Activated CD4-positive, alpha-beta T cell treated with anti-CD3 and anti-CD28 coated beads for 36 hours (primary cell): ENCODE results near the gene NKD2. TPM values are rescaled to one million over a fixed set of nuclear protein-coding genes. Genes with fewer than 3 reads are reported as not detected.

ENCODE experiments used
- ATAC-seq: fragments of 200-7000 bp; cut with Tn5 transposase; one replicate; pipeline ENCODE4 v1.10.0; 2021; ENCODE audit warnings: mild to moderate bottlenecking, moderate library complexity
- CTCF ChIA-PET: fragments of 350-600 bp; sonication (Branson Sonifier 250); formaldehyde crosslinking; loops from one replicate; lab custom pipeline; 2021; ENCODE audit warnings: antibody characterized with exemption; lab: Charles Lee
- POLR2A ChIA-PET: fragments of 350-600 bp; sonication (Branson Sonifier 250); formaldehyde crosslinking; loops from one replicate; lab custom pipeline; 2021; ENCODE audit warnings: antibody characterized with exemption, inconsistent platforms; lab: Charles Lee
- DNase-seq: peaks from one replicate; pipeline ENCODE4 v3.0.0-alpha.2; 2020
- H3K27ac Mint-ChIP-seq: one replicate; pipeline ENCODE4 v1.8.0; 2021; ENCODE audit warnings: mixed read lengths
- H3K27me3 Mint-ChIP-seq: one replicate; pipeline ENCODE4 v1.8.0; 2021; ENCODE audit warnings: mixed read lengths
- H3K36me3 Mint-ChIP-seq: one replicate; pipeline ENCODE4 v1.8.0; 2021; ENCODE audit warnings: low read depth, mixed read lengths
- H3K4me1 Mint-ChIP-seq: one replicate; pipeline ENCODE4 v1.8.0; 2021; ENCODE audit warnings: mixed read lengths
- H3K4me3 Mint-ChIP-seq: one replicate; pipeline ENCODE4 v1.8.0; 2021; ENCODE audit warnings: mild to moderate bottlenecking, moderate library complexity, mixed read lengths
- H3K9me3 Mint-ChIP-seq: one replicate; pipeline ENCODE4 v1.8.0; 2021; ENCODE audit warnings: low read depth, mixed read lengths
- intact Hi-C, 2 experiments: fragments of 100-400 bp; cut with DNase I in 1 of 2; cut with micrococcal nuclease in 1 of 2; formaldehyde crosslinking; loops; one replicate each; pipeline versions ENCODE4 v1.14.2 to v1.15.1; 2022 to 2024; cut with DNase I, micrococcal nuclease
- total RNA-seq, 2 experiments: library from RNA; stranded (reverse); gene quantifications; one replicate each; pipeline ENCODE4 v1.2.3, GENCODE V29; 2021

The NKD2 gene
- total RNA-seq, 2 experiments from 2014 or later, result 0.86 to 1.1 TPM

DNA sequence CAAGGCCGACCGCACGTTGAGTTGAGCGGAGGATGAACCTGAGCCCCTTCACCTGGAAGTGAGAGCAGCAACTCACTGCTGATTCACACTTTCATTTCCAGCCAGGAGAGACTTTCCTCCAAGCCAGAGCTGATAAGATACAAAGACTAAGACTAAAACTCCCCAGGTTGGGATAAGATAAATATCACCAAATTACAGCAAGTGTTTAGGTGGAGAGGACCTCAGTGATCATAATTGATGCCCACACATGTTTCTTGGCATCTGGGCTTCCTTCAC lies 6.4 kb upstream of the NKD2 start:
- Mint-ChIP-seq H3K27me3 (peaks cover 16% of the 10 kb centered on the region), H3K4me1 (peaks cover 24% of the 10 kb centered on the region), H3K36me3 (no peaks in the 10 kb centered on the region), H3K27ac (no peak overlapping the region), H3K9me3 (no peaks in the 10 kb centered on the region), H3K4me3 (no peak overlapping the region)
- DNase-seq (no peak), ATAC-seq (no peak)
- ChIA-PET POLR2A (no interaction called here), CTCF (interaction anchor here (0.6 to 1.2 kb wide), 2 partner anchors 46 to 653 kb away, joined by 3 to 4 read pairs; no protein-coding TSS in a partner anchor)
- intact Hi-C loops, result loop anchor here in 1 of 2 experiments (10.0 kb wide), 1 partner anchor 47 kb away; no protein-coding TSS in a partner anchor

DNA sequence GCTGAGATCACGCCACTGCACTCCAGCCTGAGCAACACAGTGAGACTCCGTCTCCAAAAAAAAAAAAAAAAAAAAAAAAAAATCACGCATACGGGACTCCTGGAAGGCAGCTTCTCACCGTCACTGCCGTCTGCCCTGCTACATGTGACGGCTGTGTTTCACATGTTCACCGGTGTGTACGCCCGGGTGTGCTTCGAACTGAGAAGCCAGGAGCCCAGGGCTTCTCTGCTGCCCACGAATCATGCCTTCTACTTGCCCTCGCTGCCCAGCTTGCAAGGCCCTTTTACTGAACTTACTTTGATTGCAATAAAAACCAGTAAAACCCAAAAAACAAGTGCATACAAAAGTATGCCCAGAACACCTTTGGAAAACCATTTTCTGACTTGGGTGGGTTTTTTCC lies 5.8 kb upstream of the NKD2 start:
- intact Hi-C loops, result loop anchor here in 1 of 2 experiments (10.0 kb wide), 1 partner anchor 48 kb away; no protein-coding TSS in a partner anchor
- ChIA-PET CTCF (no interaction called here), POLR2A (no interaction called here)
- H3K36me3 Mint-ChIP-seq, result no peaks in the 10 kb centered on the region
- H3K4me1 Mint-ChIP-seq, result peaks cover 21% of the 10 kb centered on the region
- no peak overlapping the region for H3K4me3 Mint-ChIP-seq
- H3K27ac Mint-ChIP-seq, result no peak overlapping the region
- H3K27me3 Mint-ChIP-seq, result peaks cover 17% of the 10 kb centered on the region
- no peak for DNase-seq
- no peaks in the 10 kb centered on the region for H3K9me3 Mint-ChIP-seq
- no peak for ATAC-seq

DNA sequence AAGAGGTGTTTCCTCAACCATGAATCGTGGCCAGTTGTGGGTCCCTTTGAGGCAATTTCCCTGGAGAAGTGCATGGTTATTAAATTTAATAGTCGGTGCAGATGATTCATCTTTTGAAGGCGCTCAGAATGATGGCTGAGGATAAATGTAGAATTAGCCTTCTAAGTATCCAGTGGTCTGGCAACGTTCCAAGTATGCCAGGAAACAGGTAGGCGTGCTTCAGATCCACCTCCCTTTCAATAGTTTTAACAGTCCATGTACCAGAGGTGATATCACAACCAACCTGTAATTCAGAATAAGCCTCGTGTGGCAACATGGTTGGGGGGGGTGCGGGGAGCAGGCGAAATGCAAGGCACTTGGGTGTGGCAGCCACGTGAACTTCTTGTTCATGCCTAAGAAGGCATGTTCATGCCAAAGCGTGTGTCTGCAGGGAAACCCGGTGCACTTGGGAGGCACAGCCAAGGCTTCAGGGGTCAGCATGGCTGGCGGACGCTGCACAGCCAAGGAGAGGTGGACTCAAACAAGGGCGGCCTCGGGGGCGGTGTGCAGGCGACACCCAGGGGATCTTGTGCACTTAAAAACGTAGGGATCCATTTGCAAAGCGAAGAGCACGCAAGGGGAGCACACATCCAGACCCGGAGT lies 5.2 kb upstream of the NKD2 start:
- Mint-ChIP-seq H3K36me3 (no peaks in the 10 kb centered on the region), H3K9me3 (no peaks in the 10 kb centered on the region), H3K4me3 (peak overlapping the region; percentile 16), H3K27me3 (peaks cover 20% of the 10 kb centered on the region), H3K27ac (no peak overlapping the region), H3K4me1 (peaks cover 21% of the 10 kb centered on the region)
- peak; percentile 18 for ATAC-seq
- intact Hi-C loops, result loop anchor here in 1 of 2 experiments (10.0 kb wide), 1 partner anchor 49 kb away; no protein-coding TSS in a partner anchor
- CTCF ChIA-PET, result no interaction called here
- peak; percentile 47 for DNase-seq
- POLR2A ChIA-PET, result no interaction called here

DNA sequence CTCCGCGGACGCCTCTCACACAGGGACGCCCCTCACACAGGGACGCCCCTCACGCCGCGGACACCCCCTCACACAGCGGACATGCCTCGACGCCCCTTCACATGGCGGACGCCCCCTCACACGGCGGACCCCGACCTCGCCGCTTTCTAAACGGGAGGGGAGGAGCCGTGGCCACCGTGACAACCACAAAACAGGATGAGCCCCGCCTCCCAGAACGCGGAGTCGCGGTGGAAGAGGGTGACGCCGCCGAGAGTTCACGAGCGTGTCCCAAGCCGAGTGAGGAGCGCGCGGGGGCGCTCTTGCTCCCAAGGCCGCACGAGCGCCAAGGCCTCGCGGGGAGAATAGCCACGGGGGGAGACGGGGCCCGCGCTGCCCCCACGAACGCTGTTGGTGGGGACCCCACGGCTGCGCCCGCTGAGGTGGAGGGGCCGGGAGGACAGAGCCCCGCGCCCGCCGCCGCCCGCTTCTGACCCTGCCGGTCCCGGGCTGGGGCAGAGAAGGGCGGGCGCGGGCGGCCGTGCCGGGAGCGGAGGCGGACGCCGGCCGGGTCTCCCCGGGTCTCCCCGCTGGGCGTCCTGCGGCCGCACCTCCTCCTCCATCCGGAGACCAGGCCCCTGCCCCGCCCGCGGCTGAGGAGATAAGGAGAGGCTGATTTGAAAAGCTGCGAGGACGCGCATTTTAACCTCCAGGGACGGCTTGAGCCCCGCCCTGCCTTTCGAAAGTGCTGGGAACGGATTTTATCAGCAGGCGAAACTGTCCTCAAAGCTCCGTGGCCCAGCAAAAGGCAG lies 3.9 kb upstream of the NKD2 start:
- ChIA-PET CTCF (interaction anchor here (1.5 kb wide), 1 partner anchor 72 kb away, joined by 5 read pairs; no protein-coding TSS in a partner anchor), POLR2A (interaction anchor here (0.8 kb wide), 1 partner anchor 69 kb away, joined by 3 read pairs; no protein-coding TSS in a partner anchor)
- no peaks in the 10 kb centered on the region for H3K36me3 Mint-ChIP-seq
- DNase-seq (peak; percentile 74), ATAC-seq (peak; percentile 56)
- peaks cover 21% of the 10 kb centered on the region for H3K4me1 Mint-ChIP-seq
- intact Hi-C loops, result loop anchor here in 1 of 2 experiments (10.0 kb wide), 1 partner anchor 50 kb away; no protein-coding TSS in a partner anchor
- H3K27me3 Mint-ChIP-seq, result peaks cover 22% of the 10 kb centered on the region
- H3K9me3 Mint-ChIP-seq, result no peaks in the 10 kb centered on the region
- peak overlapping the region; percentile 52 for H3K4me3 Mint-ChIP-seq
- no peak overlapping the region for H3K27ac Mint-ChIP-seq

DNA sequence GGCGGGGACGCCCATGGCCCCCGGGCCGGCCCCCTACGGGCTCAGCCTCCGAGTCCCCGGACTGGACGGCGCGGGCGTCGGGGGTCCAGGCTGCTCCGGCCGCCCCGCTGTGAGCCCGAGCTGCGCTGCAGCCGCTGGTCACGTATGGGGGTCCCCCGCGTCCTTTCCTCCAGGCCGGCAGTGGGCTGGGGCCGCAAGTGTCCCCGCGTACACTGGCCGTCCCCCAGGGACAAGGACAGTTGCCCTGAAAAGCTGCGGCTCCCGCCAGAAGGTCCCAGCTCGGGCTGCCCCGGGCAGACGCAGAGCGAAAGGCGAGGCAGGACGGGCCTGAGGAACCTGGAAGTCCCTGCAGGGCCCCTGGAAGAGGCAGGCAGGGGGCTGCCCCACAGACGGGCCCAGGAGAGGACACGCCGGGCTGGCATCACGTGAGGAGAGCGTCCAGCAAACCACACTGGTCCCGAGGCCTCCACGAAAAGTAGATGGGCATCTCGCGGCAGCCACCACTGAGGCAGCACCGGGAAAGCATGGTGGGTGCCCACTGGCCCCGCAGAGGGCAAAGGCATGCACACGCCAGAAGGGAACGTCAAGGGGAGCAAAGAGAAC lies 3.3 kb upstream of the NKD2 start:
- POLR2A ChIA-PET, result interaction anchor here (0.8 kb wide), 1 partner anchor 70 kb away, joined by 3 read pairs; no protein-coding TSS in a partner anchor
- H3K27me3 Mint-ChIP-seq, result peaks cover 29% of the 10 kb centered on the region
- H3K4me1 Mint-ChIP-seq, result peaks cover 24% of the 10 kb centered on the region
- ATAC-seq, result no peak
- no peak overlapping the region for H3K27ac Mint-ChIP-seq
- H3K9me3 Mint-ChIP-seq, result no peaks in the 10 kb centered on the region
- no peak overlapping the region for H3K4me3 Mint-ChIP-seq
- no peak for DNase-seq
- no peaks in the 10 kb centered on the region for H3K36me3 Mint-ChIP-seq
- CTCF ChIA-PET, result interaction anchor here (0.6 to 1.5 kb wide), 2 partner anchors 73 to 82 kb away, joined by 3 to 5 read pairs; no protein-coding TSS in a partner anchor
- intact Hi-C loops, result loop anchor here in 1 of 2 experiments (10.0 kb wide), 1 partner anchor 51 kb away; no protein-coding TSS in a partner anchor

DNA sequence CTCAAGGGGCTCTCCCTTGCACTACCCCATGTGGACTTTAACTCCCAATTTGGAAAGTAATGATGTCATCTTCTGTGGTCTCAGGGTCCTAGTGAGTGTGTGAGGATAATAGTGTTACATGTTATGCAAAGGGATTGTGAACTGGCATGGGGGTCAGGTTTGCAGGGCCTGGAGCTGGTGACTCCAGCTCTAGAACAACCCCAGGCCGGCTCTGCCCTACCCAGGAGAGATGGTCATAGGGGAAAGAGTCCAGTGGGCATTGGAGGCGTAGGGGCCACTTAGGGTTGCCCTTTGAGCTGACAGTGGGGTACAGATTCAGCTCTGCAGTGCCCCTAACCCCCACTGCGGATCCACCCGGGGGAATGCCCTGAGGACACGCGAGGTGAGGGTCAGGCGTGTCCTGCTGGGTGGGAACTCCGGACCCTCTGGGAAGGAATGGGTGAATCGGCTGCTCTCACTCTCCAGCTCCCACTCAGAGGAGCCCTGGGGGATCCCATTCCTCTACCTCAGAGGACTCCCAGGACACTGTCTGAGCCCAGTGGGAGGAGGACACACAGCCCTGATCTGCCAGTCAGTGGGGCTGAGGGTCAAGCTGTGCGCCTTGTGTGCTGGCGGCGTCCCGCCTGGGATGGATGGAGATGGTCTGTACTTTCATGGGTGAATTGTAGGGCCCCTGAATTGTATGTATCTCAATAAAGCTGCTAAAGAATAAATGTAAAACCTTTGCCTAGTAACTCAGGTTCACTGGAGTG lies 2.5 kb upstream of the NKD2 start:
- POLR2A ChIA-PET, result no interaction called here
- intact Hi-C loops, result loop anchor here in 1 of 2 experiments (10.0 kb wide), 1 partner anchor 51 kb away; no protein-coding TSS in a partner anchor
- DNase-seq (no peak), ATAC-seq (no peak)
- Mint-ChIP-seq H3K9me3 (no peaks in the 10 kb centered on the region), H3K36me3 (no peaks in the 10 kb centered on the region), H3K4me1 (peaks cover 24% of the 10 kb centered on the region), H3K4me3 (no peak overlapping the region), H3K27me3 (peaks cover 34% of the 10 kb centered on the region), H3K27ac (no peak overlapping the region)
- CTCF ChIA-PET, result interaction anchor here (0.6 to 1.5 kb wide), 3 partner anchors 74 to 83 kb away, joined by 3 to 5 read pairs (median 3); no protein-coding TSS in a partner anchor

DNA sequence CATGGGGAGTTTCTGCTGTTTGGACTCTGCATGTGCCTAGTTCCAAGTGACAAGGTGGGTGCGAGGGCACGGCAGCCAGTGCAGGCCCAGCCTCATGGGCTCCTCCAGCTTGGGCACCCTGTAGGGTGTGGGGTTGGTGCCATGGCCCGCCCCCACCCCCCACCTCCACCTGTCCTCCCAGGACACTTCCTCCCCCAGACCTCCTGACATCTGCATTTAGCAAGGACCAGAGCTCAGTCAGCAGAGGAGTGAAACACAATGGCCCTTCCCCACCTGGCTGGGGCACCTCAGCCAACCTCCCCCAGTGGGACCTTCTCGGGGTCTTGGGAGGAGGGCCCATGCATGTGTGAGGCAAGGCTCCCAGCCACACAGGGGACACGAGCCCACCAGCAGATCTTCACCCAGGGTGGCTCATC lies 1.9 kb upstream of the NKD2 start:
- H3K27ac Mint-ChIP-seq, result no peak overlapping the region
- DNase-seq, result no peak
- no peak overlapping the region for H3K4me3 Mint-ChIP-seq
- no peaks in the 10 kb centered on the region for H3K36me3 Mint-ChIP-seq
- no peak for ATAC-seq
- peaks cover 24% of the 10 kb centered on the region for H3K4me1 Mint-ChIP-seq
- peaks cover 40% of the 10 kb centered on the region for H3K27me3 Mint-ChIP-seq
- ChIA-PET POLR2A (no interaction called here), CTCF (interaction anchor here (1.0 to 1.5 kb wide), 3 partner anchors 16 to 83 kb away, joined by 3 to 8 read pairs (median 3); no protein-coding TSS in a partner anchor)
- no peaks in the 10 kb centered on the region for H3K9me3 Mint-ChIP-seq
- intact Hi-C loops, result loop anchor here in 1 of 2 experiments (10.0 kb wide), 1 partner anchor 52 kb away; no protein-coding TSS in a partner anchor

DNA sequence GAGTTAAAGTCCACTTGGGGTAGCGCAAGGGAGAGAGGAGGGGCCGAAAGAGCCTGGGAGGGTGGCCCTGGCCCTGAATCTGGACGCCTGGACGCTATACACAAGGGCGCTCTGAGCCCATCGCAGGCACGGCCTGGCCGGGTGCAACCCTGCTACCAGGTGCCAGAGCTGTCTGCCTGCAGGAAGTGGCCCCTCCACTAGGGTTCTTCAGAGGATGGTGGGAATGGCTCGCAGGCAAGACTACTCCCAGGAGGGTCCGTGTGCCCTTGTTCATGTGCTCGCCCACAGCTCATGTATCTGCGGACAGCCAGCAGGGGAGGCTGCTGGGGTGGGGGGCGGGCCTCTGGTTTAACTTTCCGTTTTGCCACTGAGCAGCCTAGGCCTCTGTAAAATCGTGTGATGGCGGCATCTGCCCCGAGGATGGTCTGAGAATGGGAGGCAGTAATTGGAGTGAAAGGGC lies 1.4 kb upstream of the NKD2 start:
- no peak for DNase-seq
- ATAC-seq, result no peak
- intact Hi-C loops, result loop anchor here in 1 of 2 experiments (10.0 kb wide), 1 partner anchor 52 kb away; no protein-coding TSS in a partner anchor
- Mint-ChIP-seq H3K27me3 (peaks cover 45% of the 10 kb centered on the region), H3K36me3 (no peaks in the 10 kb centered on the region), H3K4me1 (peaks cover 21% of the 10 kb centered on the region), H3K9me3 (no peaks in the 10 kb centered on the region), H3K27ac (no peak overlapping the region), H3K4me3 (no peak overlapping the region)
- ChIA-PET CTCF (interaction anchor here (1.0 to 1.5 kb wide), 3 partner anchors 16 to 84 kb away, joined by 3 to 8 read pairs (median 3); no protein-coding TSS in a partner anchor), POLR2A (no interaction called here)

DNA sequence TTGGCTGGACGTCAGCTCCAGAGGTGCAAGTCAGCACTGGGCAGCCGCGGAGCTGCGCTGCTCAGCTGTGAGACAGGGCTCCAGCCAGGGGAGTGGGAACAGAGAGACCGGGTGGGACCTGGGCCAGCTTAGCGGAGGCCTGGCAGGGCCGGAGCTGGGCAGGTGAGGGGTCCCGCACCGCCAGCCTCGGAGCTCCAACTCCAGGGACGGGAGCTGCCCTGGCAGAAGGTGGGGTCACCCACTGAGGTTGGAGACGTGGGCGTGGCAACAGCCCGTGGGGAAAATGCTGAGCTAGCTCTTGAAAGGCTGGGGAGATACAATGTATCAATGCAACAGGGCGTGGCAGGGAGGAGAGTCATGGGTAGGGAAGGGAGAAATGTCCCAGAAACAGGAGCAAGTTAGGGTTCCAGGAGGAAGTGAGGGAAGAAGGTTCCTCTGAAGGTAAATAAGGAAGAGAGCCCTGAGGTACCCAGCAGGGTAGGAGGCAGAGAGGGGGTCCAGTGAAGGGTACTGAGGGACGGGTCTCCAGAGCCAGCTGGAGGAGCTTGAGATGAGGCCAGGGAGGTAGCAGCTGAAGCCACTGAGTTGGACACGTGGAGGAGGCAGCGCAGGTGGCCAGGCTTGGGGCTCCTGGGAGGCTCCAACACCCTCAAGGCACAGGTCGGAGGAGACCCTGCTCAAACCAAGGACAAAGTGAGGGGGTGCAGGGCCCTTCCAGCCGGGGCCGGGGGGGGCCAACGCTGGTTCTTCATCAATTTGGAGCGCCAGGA lies 736 bp upstream of the NKD2 start:
- Mint-ChIP-seq H3K27me3 (peaks cover 47% of the 10 kb centered on the region), H3K36me3 (no peaks in the 10 kb centered on the region), H3K4me3 (no peak overlapping the region), H3K27ac (no peak overlapping the region), H3K9me3 (no peaks in the 10 kb centered on the region), H3K4me1 (peaks cover 18% of the 10 kb centered on the region)
- intact Hi-C loops, result loop anchor here in 1 of 2 experiments (10.0 kb wide), 1 partner anchor 53 kb away; no protein-coding TSS in a partner anchor
- ChIA-PET CTCF (interaction anchor here (0.6 to 1.5 kb wide), 3 partner anchors 17 to 98 kb away, joined by 3 to 8 read pairs (median 3); no protein-coding TSS in a partner anchor), POLR2A (no interaction called here)
- no peak for ATAC-seq
- DNase-seq, result no peak
